ENCODE measurements around the gene FUT6.
"Not testable (repeated sequence)": the region's sequence is repeated elsewhere in the genome, so short reads cannot be mapped to it uniquely, and the experiment has no call there.

FUT6 gene

DNA sequence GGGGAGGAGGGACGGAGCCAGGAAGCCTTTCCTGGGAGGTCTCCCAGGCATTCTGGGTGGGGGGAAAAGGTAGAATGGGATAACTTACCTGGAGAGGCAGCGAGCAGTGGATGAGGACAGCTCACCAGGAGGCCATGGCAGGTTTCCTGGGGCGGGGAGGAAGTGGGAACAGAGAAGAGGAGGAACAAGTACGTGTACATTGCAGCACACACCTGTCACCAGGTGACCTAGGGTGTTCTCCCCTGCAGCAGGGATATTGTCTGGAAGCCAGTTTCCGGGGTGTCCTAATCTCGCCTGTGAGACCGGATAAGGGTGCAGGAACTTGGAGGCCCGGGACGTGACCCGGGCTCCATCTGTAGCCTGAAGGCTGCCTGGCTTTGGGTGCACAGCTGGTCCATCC is 11.8 kb upstream of the FUT6 start, which contains the start of gene FUT3:
Gene FUT3, minus strand, starts transcription at position 148 of the 400 bp plus-strand sequence.
- TF ChIP-seq, protein P1, sequence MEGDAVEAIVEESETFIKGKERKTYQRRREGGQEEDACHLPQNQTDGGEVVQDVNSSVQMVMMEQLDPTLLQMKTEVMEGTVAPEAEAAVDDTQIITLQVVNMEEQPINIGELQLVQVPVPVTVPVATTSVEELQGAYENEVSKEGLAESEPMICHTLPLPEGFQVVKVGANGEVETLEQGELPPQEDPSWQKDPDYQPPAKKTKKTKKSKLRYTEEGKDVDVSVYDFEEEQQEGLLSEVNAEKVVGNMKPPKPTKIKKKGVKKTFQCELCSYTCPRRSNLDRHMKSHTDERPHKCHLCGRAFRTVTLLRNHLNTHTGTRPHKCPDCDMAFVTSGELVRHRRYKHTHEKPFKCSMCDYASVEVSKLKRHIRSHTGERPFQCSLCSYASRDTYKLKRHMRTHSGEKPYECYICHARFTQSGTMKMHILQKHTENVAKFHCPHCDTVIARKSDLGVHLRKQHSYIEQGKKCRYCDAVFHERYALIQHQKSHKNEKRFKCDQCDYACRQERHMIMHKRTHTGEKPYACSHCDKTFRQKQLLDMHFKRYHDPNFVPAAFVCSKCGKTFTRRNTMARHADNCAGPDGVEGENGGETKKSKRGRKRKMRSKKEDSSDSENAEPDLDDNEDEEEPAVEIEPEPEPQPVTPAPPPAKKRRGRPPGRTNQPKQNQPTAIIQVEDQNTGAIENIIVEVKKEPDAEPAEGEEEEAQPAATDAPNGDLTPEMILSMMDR (IDR thresholded peaks at IDR 0.05; ENCODE audit: low read depth, low read length), result no peak
- TF ChIP-seq POLR2A (IDR thresholded peaks at IDR 0.05; ENCODE audit: extremely low read depth, insufficient read length) (no peak), MYC (IDR thresholded peaks at IDR 0.05; ENCODE audit: low read depth, low read length) (no peak)
- TF ChIP-seq, protein P2, sequence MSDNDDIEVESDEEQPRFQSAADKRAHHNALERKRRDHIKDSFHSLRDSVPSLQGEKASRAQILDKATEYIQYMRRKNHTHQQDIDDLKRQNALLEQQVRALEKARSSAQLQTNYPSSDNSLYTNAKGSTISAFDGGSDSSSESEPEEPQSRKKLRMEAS (IDR thresholded peaks at IDR 0.05; ENCODE audit: low read depth, low read length), result no peak
- H3K4me3 ChIP-seq (ENCODE audit: low read depth, low read length), result no peak within 1 kb of the TSS
- DNase-seq (ENCODE audit: low read depth), result no peak

DNA sequence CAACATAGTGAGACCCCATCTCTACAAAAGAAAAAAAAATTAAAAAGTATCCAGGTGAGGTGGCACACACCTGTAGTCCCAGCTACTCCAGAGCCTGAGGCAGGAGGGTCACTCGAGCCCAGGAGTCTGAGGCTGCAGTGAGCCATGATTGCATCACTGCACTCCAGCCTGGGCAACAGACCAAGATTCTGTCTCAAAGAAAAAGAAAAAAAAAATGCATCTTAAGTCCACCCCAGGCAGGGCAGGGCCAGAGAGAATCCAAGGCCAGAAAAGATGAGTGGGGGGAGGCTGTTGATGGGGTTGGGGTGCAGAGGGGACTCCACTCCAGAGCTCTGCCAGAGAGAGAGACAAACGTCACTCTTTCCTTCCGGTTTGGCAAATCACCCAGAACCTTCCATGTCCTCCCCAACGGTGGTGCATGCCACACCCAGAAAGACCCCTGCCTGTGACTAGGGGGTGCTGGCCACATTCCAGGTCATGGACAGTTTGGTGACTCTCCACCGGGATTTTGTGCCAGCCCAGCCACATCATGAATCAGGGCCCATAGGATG is 11.3 kb upstream of the FUT6 start:
- no peak for DNase-seq (ENCODE audit: low read depth)
- no peak overlapping the region for H3K4me3 ChIP-seq (ENCODE audit: low read depth, low read length)
- TF ChIP-seq, protein P1 (IDR thresholded peaks at IDR 0.05; ENCODE audit: low read depth, low read length), result no peak
- TF ChIP-seq MYC (IDR thresholded peaks at IDR 0.05; ENCODE audit: low read depth, low read length) (no peak), POLR2A (IDR thresholded peaks at IDR 0.05; ENCODE audit: extremely low read depth, insufficient read length) (no peak)
- TF ChIP-seq, protein P2 (IDR thresholded peaks at IDR 0.05; ENCODE audit: low read depth, low read length), result no peak

GRCh38 chr19:5850189-5850588 is 10.7 kb upstream of the FUT6 start:
- DNase-seq (ENCODE audit: low read depth), result no peak
- no peak overlapping the region for H3K4me3 ChIP-seq (ENCODE audit: low read depth, low read length)
- TF ChIP-seq, protein P2 (IDR thresholded peaks at IDR 0.05; ENCODE audit: low read depth, low read length), result no peak
- TF ChIP-seq, protein P1 (IDR thresholded peaks at IDR 0.05; ENCODE audit: low read depth, low read length), result no peak
- TF ChIP-seq MYC (IDR thresholded peaks at IDR 0.05; ENCODE audit: low read depth, low read length) (no peak), POLR2A (IDR thresholded peaks at IDR 0.05; ENCODE audit: extremely low read depth, insufficient read length) (no peak)

- not testable (repeated sequence) for DNase-seq (ENCODE audit: low read depth); H3K4me3 ChIP-seq (ENCODE audit: low read depth, low read length)
Measured at GRCh38 chr19:5848621-5849020, 9.1 kb upstream of the FUT6 start.

DNA sequence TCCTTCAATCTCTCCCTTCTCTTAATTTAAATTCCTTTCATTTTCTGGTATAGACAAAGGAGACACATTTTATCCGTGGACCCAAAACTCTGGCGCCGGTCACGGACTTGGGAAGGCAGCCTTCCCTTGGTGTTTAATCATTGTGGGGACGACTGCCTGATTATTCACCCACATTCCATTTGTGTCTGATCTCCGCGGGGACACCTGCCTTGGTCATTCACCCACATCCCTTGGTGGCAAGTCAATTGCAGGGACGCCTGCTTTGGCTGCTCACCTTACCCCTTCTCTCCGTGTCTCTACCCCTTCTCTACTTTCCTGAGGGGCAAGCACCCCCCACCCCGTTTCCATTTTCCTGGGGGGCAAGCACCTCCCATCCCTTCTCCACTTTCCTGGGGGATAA is 8.3 kb upstream of the FUT6 start:
- H3K4me3 ChIP-seq (ENCODE audit: low read depth, low read length); DNase-seq (ENCODE audit: low read depth): not testable (repeated sequence)

DNA sequence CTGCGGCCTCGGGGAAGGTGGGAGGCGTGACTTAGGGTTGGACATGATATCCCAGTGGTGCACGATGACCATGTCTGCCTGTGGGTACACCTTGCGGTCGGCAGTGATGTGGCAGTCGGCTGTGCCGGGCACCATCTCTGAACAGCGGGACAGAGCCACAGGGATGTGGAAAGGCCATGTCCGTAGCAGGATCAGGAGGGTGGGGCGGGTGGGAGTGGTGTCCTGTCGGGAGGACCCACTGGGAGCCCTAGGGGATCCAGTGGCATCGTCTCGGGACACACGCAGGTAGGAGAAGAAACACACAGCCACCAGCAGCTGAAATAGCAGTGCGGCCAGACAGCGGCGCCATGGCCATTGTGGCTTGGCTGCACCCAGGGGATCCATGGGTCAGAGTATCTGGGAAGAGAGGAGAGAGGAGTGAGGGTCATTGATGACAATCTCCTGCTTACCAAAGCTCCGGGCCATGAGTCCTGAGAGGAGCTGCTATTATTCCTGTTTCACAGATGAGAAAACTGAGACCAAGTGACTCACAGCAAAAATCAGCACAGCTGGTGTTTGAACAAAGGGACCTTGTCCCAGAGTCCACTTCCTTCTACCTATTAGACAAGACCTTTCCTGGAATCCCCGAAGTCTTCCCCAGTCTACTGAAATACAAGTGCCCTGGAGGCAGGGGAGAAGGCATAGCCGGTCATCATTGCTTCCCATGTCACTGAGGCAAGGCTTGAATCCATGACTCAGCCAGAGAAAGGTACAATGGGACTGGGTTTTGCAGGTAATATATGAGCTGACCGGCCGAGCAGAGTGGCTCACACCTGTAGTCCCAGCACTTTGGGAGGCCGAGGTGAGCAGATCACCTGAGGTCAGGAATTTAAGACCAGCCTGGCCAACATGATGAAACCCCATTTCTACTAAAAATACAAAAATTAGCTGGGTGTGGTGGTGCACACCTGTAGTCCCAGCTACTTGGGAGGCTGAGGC is 5.2 kb upstream of the FUT6 start:
- no peak for DNase-seq (ENCODE audit: low read depth)
- no peak for TF ChIP-seq POLR2A (IDR thresholded peaks at IDR 0.05; ENCODE audit: extremely low read depth, insufficient read length)
- TF ChIP-seq, protein P1 (IDR thresholded peaks at IDR 0.05; ENCODE audit: low read depth, low read length), result no peak
- TF ChIP-seq MYC (IDR thresholded peaks at IDR 0.05; ENCODE audit: low read depth, low read length), result no peak
- TF ChIP-seq, protein P2 (IDR thresholded peaks at IDR 0.05; ENCODE audit: low read depth, low read length), result no peak
- no peak overlapping the region for H3K4me3 ChIP-seq (ENCODE audit: low read depth, low read length)
